Measurements from ENCODE around the gene CRIP3.

The CRIP3 gene

DNA sequence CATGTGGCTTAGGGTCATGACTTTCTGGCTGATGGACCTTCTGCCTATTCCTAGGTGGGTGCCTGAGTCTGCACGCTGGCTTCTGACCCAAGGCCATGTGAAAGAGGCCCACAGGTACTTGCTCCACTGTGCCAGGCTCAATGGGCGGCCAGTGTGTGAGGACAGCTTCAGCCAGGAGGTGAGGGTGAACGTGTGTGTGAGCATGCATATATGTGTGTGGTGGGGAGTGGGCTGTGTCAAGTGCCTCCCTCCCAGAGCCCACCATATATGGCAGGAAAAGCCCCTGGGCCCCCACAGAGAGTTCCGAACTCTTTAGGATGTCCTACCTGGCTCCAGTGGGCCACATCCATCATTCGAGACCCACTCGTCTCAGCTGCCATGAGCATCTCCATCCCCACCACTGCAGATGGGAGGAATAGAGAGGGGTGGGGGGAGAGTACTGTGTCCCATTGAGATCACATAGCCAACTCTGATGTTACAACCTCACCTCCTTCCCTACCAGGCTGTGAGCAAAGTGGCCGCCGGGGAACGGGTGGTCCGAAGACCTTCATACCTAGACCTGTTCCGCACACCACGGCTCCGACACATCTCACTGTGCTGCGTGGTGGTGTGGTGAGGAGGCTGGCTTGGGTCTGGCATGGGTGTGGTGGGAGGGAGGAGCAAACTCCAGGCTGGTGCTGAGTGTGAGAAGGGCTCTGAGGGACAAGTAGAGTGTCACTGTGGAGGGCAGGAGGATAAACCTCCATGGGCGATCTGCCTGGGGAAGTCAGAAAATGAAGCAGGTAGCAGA is 7.3 kb downstream of the CRIP3 start:
- Histone ChIP-seq H3K4me3 (ENCODE audit: low read depth, low read length) (no peak overlapping the region), H4K91ac (ENCODE audit: low read depth, low read length) (no peak overlapping the region), H3K36me3 (ENCODE audit: control insufficient read depth in 1 of 2, insufficient read depth in 2 of 2, low read length in 2 of 2) (no peaks in the 10 kb centered on the region), H3K9ac (ENCODE audit: low read length) (no peak overlapping the region), H3K4me1 (ENCODE audit: control insufficient read depth in 1 of 2, insufficient read depth in 2 of 2, low read length in 2 of 2) (no peaks in the 10 kb centered on the region), H3K23ac (ENCODE audit: low read length) (no peak overlapping the region), H3K14ac (ENCODE audit: low read length) (no peak overlapping the region), H3K9me3 (ENCODE audit: insufficient read depth, low read depth, low read length) (peaks cover 4% of the 10 kb centered on the region), H3K4me2 (ENCODE audit: low read length) (no peak overlapping the region), H3K79me2 (ENCODE audit: control insufficient read depth, insufficient read depth, low read length, poor library complexity) (no peaks in the 10 kb centered on the region), H2BK12ac (ENCODE audit: low read length) (no peak overlapping the region), H2AK5ac (ENCODE audit: low read length) (no peak overlapping the region), H2AFZ (ENCODE audit: insufficient read depth, low read length, poor library complexity) (no peak overlapping the region), H2BK5ac (ENCODE audit: low read depth, low read length, poor library complexity) (no peak overlapping the region), H2BK120ac (ENCODE audit: insufficient read depth, low read length, poor library complexity) (no peak overlapping the region), H3K4ac (ENCODE audit: low read depth, low read length) (no peak overlapping the region), H3K79me1 (ENCODE audit: low read length) (no peaks in the 10 kb centered on the region), H3K27ac (ENCODE audit: low read depth, low read length) (no peak overlapping the region), H3K27me3 (ENCODE audit: insufficient read depth, low read length) (no peaks in the 10 kb centered on the region), H4K12ac (ENCODE audit: low read depth, low read length) (no peak overlapping the region), H3K18ac (ENCODE audit: low read length) (no peak overlapping the region), H4K8ac (ENCODE audit: low read depth, low read length) (no peak overlapping the region)
- DNase-seq: no peak
- no CpG with 5 or more reads among the region's 15 CpGs for WGBS (ENCODE audit: extremely low coverage, insufficient coverage, insufficient read length)

DNA sequence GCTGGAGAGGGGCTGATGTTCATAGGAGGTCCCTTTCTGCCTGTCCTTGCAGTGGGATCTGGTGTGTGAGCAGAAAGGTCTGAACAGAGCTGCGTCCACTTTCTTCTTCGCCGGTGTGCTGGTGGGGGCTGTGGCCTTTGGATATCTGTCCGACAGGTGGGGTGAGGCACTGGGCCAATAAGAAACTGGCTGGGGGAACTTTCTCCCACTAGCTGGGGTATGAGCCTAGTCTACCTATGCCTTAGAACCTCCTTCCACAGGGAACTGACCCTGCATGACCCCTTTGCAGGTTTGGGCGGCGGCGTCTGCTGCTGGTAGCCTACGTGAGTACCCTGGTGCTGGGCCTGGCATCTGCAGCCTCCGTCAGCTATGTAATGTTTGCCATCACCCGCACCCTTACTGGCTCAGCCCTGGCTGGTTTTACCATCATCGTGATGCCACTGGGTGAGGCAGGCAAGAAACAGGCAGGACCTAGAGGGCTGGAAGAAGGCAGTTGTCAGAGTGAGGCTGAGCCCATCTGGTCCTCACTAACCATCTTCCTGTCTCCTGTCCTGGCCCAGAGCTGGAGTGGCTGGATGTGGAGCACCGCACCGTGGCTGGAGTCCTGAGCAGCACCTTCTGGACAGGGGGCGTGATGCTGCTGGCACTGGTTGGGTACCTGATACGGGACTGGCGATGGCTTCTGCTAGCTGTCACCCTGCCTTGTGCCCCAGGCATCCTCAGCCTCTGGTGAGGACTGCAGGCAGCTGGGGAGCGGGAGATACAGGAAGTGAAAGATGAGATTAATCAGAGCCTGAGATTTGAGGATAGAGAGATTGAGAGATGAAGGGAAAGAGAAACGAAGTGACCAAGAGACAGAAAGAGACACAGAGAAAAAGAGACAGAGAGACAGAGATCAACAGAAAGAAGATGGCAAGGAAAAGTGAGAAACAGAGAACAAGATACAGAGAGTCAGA is 9.0 kb downstream of the CRIP3 start:
- H3K27me3 ChIP-seq (ENCODE audit: insufficient read depth, low read length): no peaks in the 10 kb centered on the region
- H3K4me2 ChIP-seq (ENCODE audit: low read length): no peak overlapping the region
- no peak overlapping the region for H2BK12ac ChIP-seq (ENCODE audit: low read length)
- no peak overlapping the region for H3K23ac ChIP-seq (ENCODE audit: low read length)
- no peak overlapping the region for H3K4me3 ChIP-seq (ENCODE audit: low read depth, low read length)
- no peak overlapping the region for H3K27ac ChIP-seq (ENCODE audit: low read depth, low read length)
- H4K12ac ChIP-seq (ENCODE audit: low read depth, low read length): no peak overlapping the region
- no peak overlapping the region for H2AFZ ChIP-seq (ENCODE audit: insufficient read depth, low read length, poor library complexity)
- no peak overlapping the region for H2BK120ac ChIP-seq (ENCODE audit: insufficient read depth, low read length, poor library complexity)
- DNase-seq: no peak
- no peak overlapping the region for H2AK5ac ChIP-seq (ENCODE audit: low read length)
- peaks cover 4% of the 10 kb centered on the region for H3K9me3 ChIP-seq (ENCODE audit: insufficient read depth, low read depth, low read length)
- no CpG with 5 or more reads among the region's 18 CpGs for WGBS (ENCODE audit: extremely low coverage, insufficient coverage, insufficient read length)
- no peak overlapping the region for H2BK5ac ChIP-seq (ENCODE audit: low read depth, low read length, poor library complexity)
- H3K36me3 ChIP-seq (ENCODE audit: control insufficient read depth in 1 of 2, insufficient read depth in 2 of 2, low read length in 2 of 2): no peaks in the 10 kb centered on the region
- H4K91ac ChIP-seq (ENCODE audit: low read depth, low read length): no peak overlapping the region
- H3K79me2 ChIP-seq (ENCODE audit: control insufficient read depth, insufficient read depth, low read length, poor library complexity): no peaks in the 10 kb centered on the region
- H3K18ac ChIP-seq (ENCODE audit: low read length): no peak overlapping the region
- H3K14ac ChIP-seq (ENCODE audit: low read length): no peak overlapping the region
- H3K9ac ChIP-seq (ENCODE audit: low read length): no peak overlapping the region
- H3K4me1 ChIP-seq (ENCODE audit: control insufficient read depth in 1 of 2, insufficient read depth in 2 of 2, low read length in 2 of 2): no peaks in the 10 kb centered on the region
- no peak overlapping the region for H4K8ac ChIP-seq (ENCODE audit: low read depth, low read length)
- no peak overlapping the region for H3K4ac ChIP-seq (ENCODE audit: low read depth, low read length)
- no peaks in the 10 kb centered on the region for H3K79me1 ChIP-seq (ENCODE audit: low read length)

DNA sequence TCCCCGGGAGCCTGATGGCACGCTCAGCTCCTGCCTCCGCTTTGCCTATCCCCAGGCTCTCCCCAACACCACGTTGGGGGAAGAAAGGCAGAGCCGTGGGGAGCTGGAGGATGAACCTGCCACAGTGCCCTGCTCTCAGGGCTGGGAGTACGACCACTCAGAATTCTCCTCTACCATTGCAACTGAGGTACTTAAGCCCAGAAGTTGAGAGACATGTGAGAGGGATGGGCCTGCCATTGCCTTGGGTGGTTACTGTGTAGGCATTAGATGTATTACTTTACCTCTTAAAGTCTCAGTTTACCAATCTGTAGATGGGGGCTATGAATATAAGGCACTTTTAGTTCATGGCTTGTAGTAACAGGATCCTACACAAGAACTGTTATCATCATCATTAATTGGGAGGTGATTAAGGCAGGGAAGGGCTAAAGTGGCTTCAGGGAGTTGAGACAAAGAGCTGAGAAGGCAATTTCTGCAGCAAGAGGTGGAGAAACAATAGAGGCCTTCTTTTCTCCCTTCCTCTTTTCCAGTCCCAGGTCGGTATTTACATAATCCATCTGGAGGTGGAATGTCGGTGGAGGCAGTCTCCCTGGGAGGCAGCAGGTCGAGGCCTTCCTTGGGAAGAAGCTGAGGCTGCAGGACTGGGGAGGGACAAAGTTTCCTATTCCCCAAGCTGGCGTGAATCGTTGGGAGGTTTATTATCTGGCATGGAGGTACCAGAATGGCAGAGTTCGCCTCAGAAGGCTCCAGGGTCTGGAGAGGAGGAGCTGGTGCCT is 9.9 kb downstream of the CRIP3 start:
- peaks cover 7% of the 10 kb centered on the region for H3K9me3 ChIP-seq (ENCODE audit: insufficient read depth, low read depth, low read length)
- no peak overlapping the region for H4K12ac ChIP-seq (ENCODE audit: low read depth, low read length)
- H2AFZ ChIP-seq (ENCODE audit: insufficient read depth, low read length, poor library complexity): no peak overlapping the region
- H3K23ac ChIP-seq (ENCODE audit: low read length): no peak overlapping the region
- no peak overlapping the region for H3K4ac ChIP-seq (ENCODE audit: low read depth, low read length)
- DNase-seq: no peak
- no peak overlapping the region for H4K8ac ChIP-seq (ENCODE audit: low read depth, low read length)
- WGBS (ENCODE audit: extremely low coverage, insufficient coverage, insufficient read length): no CpG with 5 or more reads among the region's 12 CpGs
- H2BK5ac ChIP-seq (ENCODE audit: low read depth, low read length, poor library complexity): no peak overlapping the region
- no peak overlapping the region for H3K14ac ChIP-seq (ENCODE audit: low read length)
- H2BK120ac ChIP-seq (ENCODE audit: insufficient read depth, low read length, poor library complexity): no peak overlapping the region
- H3K4me1 ChIP-seq (ENCODE audit: control insufficient read depth in 1 of 2, insufficient read depth in 2 of 2, low read length in 2 of 2): no peaks in the 10 kb centered on the region
- H3K4me3 ChIP-seq (ENCODE audit: low read depth, low read length): no peak overlapping the region
- no peaks in the 10 kb centered on the region for H3K79me1 ChIP-seq (ENCODE audit: low read length)
- no peak overlapping the region for H3K27ac ChIP-seq (ENCODE audit: low read depth, low read length)
- no peak overlapping the region for H3K4me2 ChIP-seq (ENCODE audit: low read length)
- H3K79me2 ChIP-seq (ENCODE audit: control insufficient read depth, insufficient read depth, low read length, poor library complexity): no peaks in the 10 kb centered on the region
- no peak overlapping the region for H3K18ac ChIP-seq (ENCODE audit: low read length)
- no peak overlapping the region for H4K91ac ChIP-seq (ENCODE audit: low read depth, low read length)
- H3K9ac ChIP-seq (ENCODE audit: low read length): no peak overlapping the region
- H3K27me3 ChIP-seq (ENCODE audit: insufficient read depth, low read length): no peaks in the 10 kb centered on the region
- no peaks in the 10 kb centered on the region for H3K36me3 ChIP-seq (ENCODE audit: control insufficient read depth in 1 of 2, insufficient read depth in 2 of 2, low read length in 2 of 2)
- no peak overlapping the region for H2AK5ac ChIP-seq (ENCODE audit: low read length)
- H2BK12ac ChIP-seq (ENCODE audit: low read length): no peak overlapping the region

Measured in trophoblast cell (in vitro differentiated cells and primary cell).